HG03039 (cell line): Measurements from ENCODE around the gene MAPK1IP1L.
"Not testable (repeated sequence)": the region's sequence is repeated elsewhere in the genome, so short reads cannot be mapped to it uniquely, and the experiment has no call there.

ENCODE experiments used
- ATAC-seq: cut with Tn5 transposase; IDR thresholded peaks from one replicate; pipeline ENCODE4 v1.9.1; 2021; ENCODE audit warnings: mild to moderate bottlenecking, moderate library complexity; ENCODE audit not compliant: unreplicated experiment

Gene MAPK1IP1L

GRCh38 chr14:55053500-55053899, 2.1 kb downstream of the MAPK1IP1L start:
- ATAC-seq: no peak

DNA sequence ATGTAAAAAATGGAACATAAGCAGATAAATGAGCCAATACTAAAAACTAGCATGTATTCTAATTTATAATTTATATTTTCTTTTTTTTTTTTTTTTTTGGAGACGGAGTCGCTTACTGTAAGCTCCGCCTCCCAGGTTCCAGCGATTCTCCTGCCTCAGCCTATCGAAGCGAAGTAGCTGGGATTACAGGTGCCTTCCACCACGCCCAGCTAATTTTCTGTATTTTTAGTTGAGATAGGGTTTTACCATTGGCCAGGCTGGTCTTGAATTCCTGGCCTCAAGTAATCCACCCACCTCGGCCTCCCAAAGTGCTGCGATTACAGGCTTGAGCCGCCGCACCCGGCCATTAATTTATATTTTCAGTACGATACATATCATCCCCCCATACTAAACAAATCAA, 2.7 kb downstream of the MAPK1IP1L start:
- ATAC-seq: no peak

- ATAC-seq: no peak
Observed at GRCh38 chr14:55057919-55058318, 6.5 kb downstream of the MAPK1IP1L start.

- no peak for ATAC-seq
Observed at GRCh38 chr14:55059333-55059732, 7.9 kb downstream of the MAPK1IP1L start.

- no peak for ATAC-seq
Observed at GRCh38 chr14:55062517-55063351, 11.3 kb downstream of the MAPK1IP1L start.

DNA sequence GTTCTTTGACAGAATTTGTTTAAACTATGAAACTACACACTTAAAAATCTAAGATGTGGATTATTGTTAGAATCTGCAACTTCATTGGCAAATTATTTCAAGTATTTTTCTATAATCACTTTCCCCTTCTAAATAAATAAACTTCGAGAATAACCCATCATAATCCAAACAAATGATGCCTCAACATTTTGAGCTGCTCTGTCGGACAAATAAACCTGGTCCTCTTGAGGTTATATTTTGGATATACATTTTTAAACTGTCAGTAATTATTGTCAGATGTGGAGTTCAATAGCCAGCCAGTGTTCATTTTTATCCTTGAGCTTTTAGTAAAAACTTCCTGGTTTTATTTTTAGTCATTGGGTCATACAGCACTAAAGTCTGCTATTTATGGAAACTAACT, 13.4 kb downstream of the MAPK1IP1L start:
- ATAC-seq: not testable (repeated sequence)

- no peak for ATAC-seq
Observed at GRCh38 chr14:55065411-55065810, 14.0 kb downstream of the MAPK1IP1L start.

GRCh38 chr14:55066223-55066622, 14.8 kb downstream of the MAPK1IP1L start:
- no peak for ATAC-seq

GRCh38 chr14:55070981-55071411, 19.5 kb downstream of the MAPK1IP1L start:
- no peak for ATAC-seq

GRCh38 chr14:55071870-55072640, 20.6 kb downstream of the MAPK1IP1L start:
- ATAC-seq: no peak

GRCh38 chr14:55073856-55074255, 22.4 kb downstream of the MAPK1IP1L start:
- no peak for ATAC-seq

DNA sequence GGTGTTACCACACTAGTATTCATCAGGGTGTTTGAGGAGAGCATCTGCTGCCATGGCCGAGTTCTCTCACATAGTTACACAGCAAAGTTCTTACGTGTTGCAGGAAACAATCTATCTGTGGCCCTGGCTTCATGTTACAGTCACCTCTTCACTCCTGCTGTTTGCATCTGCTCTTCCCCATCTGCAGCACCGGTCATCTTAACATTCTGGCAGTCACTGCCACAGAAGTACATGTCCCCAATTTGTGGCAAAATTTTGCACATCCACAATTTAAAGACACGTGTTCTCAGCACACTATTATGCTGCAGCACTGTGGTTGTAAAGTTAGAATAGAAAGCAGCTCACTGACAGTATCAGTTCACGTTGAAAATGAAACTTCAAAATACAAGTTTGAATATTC, 23.2 kb downstream of the MAPK1IP1L start:
- no peak for ATAC-seq

- ATAC-seq: no peak
Observed at GRCh38 chr14:55075628-55076175, 24.3 kb downstream of the MAPK1IP1L start.

GRCh38 chr14:55077170-55078151, 26.0 kb downstream of the MAPK1IP1L start:
- ATAC-seq: no peak

GRCh38 chr14:55079961-55080360, 28.5 kb downstream of the MAPK1IP1L start:
- ATAC-seq: not testable (repeated sequence)

GRCh38 chr14:55084401-55085059, 33.1 kb downstream of the MAPK1IP1L start:
- no peak for ATAC-seq

DNA sequence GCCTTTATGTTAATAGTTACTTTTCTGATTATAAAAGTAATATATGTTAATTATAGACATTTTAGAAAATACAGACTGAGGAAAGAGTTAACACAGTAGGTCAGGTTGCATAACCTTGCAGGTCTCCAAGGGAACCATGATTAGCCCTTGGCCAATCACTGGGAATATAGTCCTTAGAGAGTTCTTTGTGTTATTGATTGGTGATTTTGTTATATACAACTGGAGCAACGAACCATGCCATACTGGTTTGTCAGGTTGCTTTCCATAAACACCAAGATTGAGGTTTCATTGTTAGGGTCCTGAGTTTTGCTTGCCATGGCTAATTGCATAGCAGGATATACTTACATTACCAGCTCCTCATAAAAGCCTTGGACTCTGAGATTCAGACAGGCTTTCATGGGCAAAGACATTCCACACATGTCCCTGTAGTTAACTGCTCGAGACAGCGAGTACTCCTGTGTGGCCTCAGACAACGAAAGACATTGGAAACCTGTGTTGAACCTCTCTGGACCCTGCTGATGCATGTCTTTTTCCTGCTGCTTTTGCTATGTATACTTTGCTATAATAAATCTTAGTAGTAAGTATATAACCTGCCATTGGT, 33.7 kb downstream of the MAPK1IP1L start:
- ATAC-seq: no peak

DNA sequence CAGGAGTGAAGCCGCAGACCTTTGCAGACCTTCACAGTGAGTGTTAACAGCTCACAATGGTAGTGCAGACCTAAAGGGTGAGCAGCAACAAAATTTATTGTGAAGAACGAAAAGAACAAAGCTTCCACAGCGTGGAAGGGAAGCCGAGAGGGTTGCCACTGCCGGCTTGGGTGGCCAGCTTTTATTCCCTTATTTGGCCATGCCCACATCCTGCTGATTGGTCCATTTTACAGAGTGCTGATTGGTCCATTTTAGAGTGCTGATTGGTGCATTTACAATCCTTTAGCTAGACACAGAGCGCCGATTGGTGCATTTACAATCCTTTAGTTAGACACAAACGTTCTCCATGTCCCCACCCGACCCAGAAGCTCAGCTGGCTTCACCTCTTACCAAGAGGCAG, 35.5 kb downstream of the MAPK1IP1L start:
- no peak for ATAC-seq

- ATAC-seq: no peak
Observed at GRCh38 chr14:55088356-55088755, 36.9 kb downstream of the MAPK1IP1L start.

DNA sequence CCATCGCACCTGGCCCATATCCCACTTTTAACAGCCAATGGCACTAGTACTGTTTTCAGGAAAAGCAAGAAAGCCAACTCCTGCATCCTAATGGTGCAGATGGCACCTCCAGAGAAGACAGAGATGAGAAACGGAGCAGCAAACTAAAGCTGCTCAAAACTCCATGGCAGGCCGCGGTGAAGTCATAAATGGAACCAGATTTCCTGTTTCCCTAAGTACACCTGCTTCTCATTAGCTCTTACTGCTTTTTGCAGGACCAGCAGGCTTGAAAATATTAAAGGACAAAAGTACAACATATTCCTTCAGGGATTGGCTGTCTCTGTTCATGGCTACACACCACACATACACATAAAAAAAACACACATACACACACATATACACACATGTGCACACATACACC, 40.9 kb downstream of the MAPK1IP1L start:
- ATAC-seq: no peak
